Parathyroid adenoma (tissue), 2 donors: ENCODE data around the gene COL26A1.

ENCODE experiments used
- H2AFZ ChIP-seq: fragments of 300-600 bp; sonication (generic); one replicate; pipeline ENCODE4 v1.7.0; 2017; ENCODE audit warnings: antibody characterized with exemption, mild to moderate bottlenecking
- H3K27ac ChIP-seq: fragments of 300-600 bp; sonication (generic); one replicate; pipeline ENCODE4 v1.7.0; 2017
- H3K27me3 ChIP-seq: fragments of 300-600 bp; sonication (generic); one replicate; pipeline ENCODE4 v1.7.0; 2017; ENCODE audit warnings: low read length; ENCODE audit not compliant: control insufficient read depth, insufficient read depth
- H3K36me3 ChIP-seq: fragments of 300-600 bp; sonication (generic); one replicate; pipeline ENCODE4 v1.7.0; 2017; ENCODE audit warnings: low read length; ENCODE audit not compliant: control insufficient read depth, insufficient read depth
- H3K4me1 ChIP-seq: fragments of 300-600 bp; sonication (generic); one replicate; pipeline ENCODE4 v1.7.0; 2017; ENCODE audit warnings: control low read depth
- H3K4me2 ChIP-seq: fragments of 300-600 bp; sonication (generic); one replicate; pipeline ENCODE4 v1.7.0; 2017; ENCODE audit warnings: low read length
- H3K4me3 ChIP-seq: fragments of 300-600 bp; sonication (generic); one replicate; pipeline ENCODE4 v1.7.0; 2017; ENCODE audit warnings: low read depth, low read length
- H3K79me2 ChIP-seq: fragments of 300-600 bp; sonication (generic); one replicate; pipeline ENCODE4 v1.7.0; 2017; ENCODE audit warnings: control low read depth
- H3K9ac ChIP-seq: fragments of 300-600 bp; sonication (generic); one replicate; pipeline ENCODE4 v1.7.0; 2017; ENCODE audit warnings: mild to moderate bottlenecking
- H3K9me3 ChIP-seq: fragments of 300-600 bp; sonication (generic); one replicate; pipeline ENCODE4 v1.7.0; 2017; ENCODE audit warnings: low read length; ENCODE audit not compliant: control insufficient read depth
- CTCF ChIP-seq: fragments of 300-600 bp; sonication (generic); IDR thresholded peaks from one replicate; pipeline ENCODE4 v1.7.0; 2017; ENCODE audit warnings: antibody characterized with exemption, mild to moderate bottlenecking
- donor health status: primary hyperparathyroidism.

The COL26A1 gene

GRCh38 chr7:101363196-101363733 is 590 bp downstream of the COL26A1 start:
- no peak for TF ChIP-seq CTCF
- peaks cover 12% of the 10 kb centered on the region for H3K79me2 ChIP-seq
- peak overlapping the region; percentile 96 for H3K27ac ChIP-seq
- H3K4me2 ChIP-seq, result peak overlapping the region; percentile 91
- no peaks in the 10 kb centered on the region for H3K36me3 ChIP-seq
- peak overlapping the region; percentile 100 for H2AFZ ChIP-seq
- no peaks in the 10 kb centered on the region for H3K27me3 ChIP-seq
- no peaks in the 10 kb centered on the region for H3K9me3 ChIP-seq
- H3K9ac ChIP-seq, result peak overlapping the region; percentile 87
- H3K4me1 ChIP-seq, result peaks cover 9% of the 10 kb centered on the region
- peak overlapping the region; percentile 72 for H3K4me3 ChIP-seq

- Histone ChIP-seq H3K36me3 (no peaks in the 10 kb centered on the region), H3K9ac (peak overlapping the region; percentile 87), H3K27me3 (no peaks in the 10 kb centered on the region), H2AFZ (peak overlapping the region; percentile 100), H3K79me2 (peaks cover 12% of the 10 kb centered on the region), H3K9me3 (no peaks in the 10 kb centered on the region), H3K4me2 (peak overlapping the region; percentile 89), H3K4me1 (peaks cover 9% of the 10 kb centered on the region), H3K27ac (peak overlapping the region; percentile 96), H3K4me3 (peak overlapping the region; percentile 69)
- TF ChIP-seq CTCF, result peak; percentile 97
Measured at GRCh38 chr7:101363734-101364374, 1.2 kb downstream of the COL26A1 start.

GRCh38 chr7:101365956-101366355 is 3.3 kb downstream of the COL26A1 start:
- no peaks in the 10 kb centered on the region for H3K36me3 ChIP-seq
- H2AFZ ChIP-seq, result no peak overlapping the region
- no peak overlapping the region for H3K4me2 ChIP-seq
- no peaks in the 10 kb centered on the region for H3K27me3 ChIP-seq
- no peak overlapping the region for H3K9ac ChIP-seq
- peaks cover 9% of the 10 kb centered on the region for H3K4me1 ChIP-seq
- no peaks in the 10 kb centered on the region for H3K9me3 ChIP-seq
- TF ChIP-seq CTCF, result no peak
- peaks cover 16% of the 10 kb centered on the region for H3K79me2 ChIP-seq
- H3K4me3 ChIP-seq, result no peak overlapping the region
- H3K27ac ChIP-seq, result no peak overlapping the region

- Histone ChIP-seq H3K79me2 (peaks cover 17% of the 10 kb centered on the region), H3K36me3 (no peaks in the 10 kb centered on the region), H3K4me1 (peaks cover 7% of the 10 kb centered on the region), H3K9me3 (no peaks in the 10 kb centered on the region), H2AFZ (no peak overlapping the region), H3K27ac (no peak overlapping the region), H3K27me3 (no peaks in the 10 kb centered on the region), H3K9ac (no peak overlapping the region), H3K4me2 (no peak overlapping the region), H3K4me3 (no peak overlapping the region)
- no peak for TF ChIP-seq CTCF
Measured at GRCh38 chr7:101367676-101368075, 5.0 kb downstream of the COL26A1 start.
